Lower lobe of right lung (tissue), 2 donors: ENCODE results near the gene SMAD7. TPM values are rescaled to one million over a fixed set of nuclear protein-coding genes. Genes with fewer than 3 reads are reported as not detected.
A peak's percentile ranks its signal among the peaks of the same experiment; 100 is the strongest.

ENCODE experiments used
- ATAC-seq, 2 donors: fragments of 200-7000 bp; cut with Tn5 transposase; one replicate each; pipeline ENCODE4 v1.9.1; 2020 to 2022; ENCODE audit warnings: mild to moderate bottlenecking in 2 of 2, moderate library complexity in 2 of 2
- DNase-seq: peaks from one replicate; pipeline ENCODE4 v3.0.0-alpha.2; 2020
- H3K27ac ChIP-seq: fragments of 200-600 bp; one replicate; pipeline ENCODE4 v1.8.0; 2022
- H3K27me3 ChIP-seq: fragments of 200-600 bp; one replicate; pipeline ENCODE4 v1.8.0; 2022; ENCODE audit warnings: low read depth
- H3K36me3 ChIP-seq: fragments of 200-600 bp; one replicate; pipeline ENCODE4 v1.8.0; 2022; ENCODE audit warnings: mild to moderate bottlenecking
- H3K4me1 ChIP-seq: fragments of 200-600 bp; one replicate; pipeline ENCODE4 v1.8.0; 2022
- H3K4me3 ChIP-seq: fragments of 200-600 bp; one replicate; pipeline ENCODE4 v1.8.0; 2022; ENCODE audit warnings: mild to moderate bottlenecking
- H3K9me3 ChIP-seq: fragments of 200-600 bp; one replicate; pipeline ENCODE4 v1.8.0; 2022
- intact Hi-C: fragments of 100-400 bp; cut with DNase I; formaldehyde crosslinking; loops from one replicate; pipeline ENCODE4 v1.11.0; 2022
- total RNA-seq: library from RNA; stranded (reverse); fragmentation: NEBNext Ultra II Directional; extraction: Animal tissue kit (Norgen Biotek cat#: 25700); gene quantifications from one replicate; pipeline ENCODE4 v1.2.1, GENCODE V29; 2021
- TF ChIP-seq, protein P1 (sequence below): fragments of 200-600 bp; IDR thresholded peaks from one replicate; pipeline ENCODE4 v1.8.0; 2022; ENCODE audit warnings: antibody characterized with exemption, mild to moderate bottlenecking
- donor health status: DM: no; HTN: yes; CAD: no; lungs with severe emphysema.

The SMAD7 gene
- total RNA-seq, 1 donor from 2014 or later, result 63.4 TPM

DNA sequence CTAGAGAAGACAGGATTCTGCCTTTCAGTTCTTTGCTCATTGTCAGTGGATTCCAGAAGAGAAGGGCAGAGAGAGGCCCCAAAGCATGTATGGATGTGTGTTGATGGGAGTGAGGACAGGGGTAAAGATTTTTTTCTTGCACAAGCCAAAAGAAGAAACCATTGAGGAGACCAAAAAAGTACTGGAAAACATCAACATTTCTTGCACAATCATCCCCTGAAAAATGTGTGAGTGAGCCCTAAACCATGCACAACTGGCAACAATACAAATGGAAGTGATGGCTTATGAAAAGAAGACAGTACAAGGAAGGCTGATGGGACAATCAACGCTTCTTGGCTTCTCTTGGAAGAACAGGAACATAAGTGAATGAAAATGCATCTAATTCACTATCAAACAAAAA lies 5.6 kb upstream of the SMAD7 start:
- ATAC-seq, result no peak

DNA sequence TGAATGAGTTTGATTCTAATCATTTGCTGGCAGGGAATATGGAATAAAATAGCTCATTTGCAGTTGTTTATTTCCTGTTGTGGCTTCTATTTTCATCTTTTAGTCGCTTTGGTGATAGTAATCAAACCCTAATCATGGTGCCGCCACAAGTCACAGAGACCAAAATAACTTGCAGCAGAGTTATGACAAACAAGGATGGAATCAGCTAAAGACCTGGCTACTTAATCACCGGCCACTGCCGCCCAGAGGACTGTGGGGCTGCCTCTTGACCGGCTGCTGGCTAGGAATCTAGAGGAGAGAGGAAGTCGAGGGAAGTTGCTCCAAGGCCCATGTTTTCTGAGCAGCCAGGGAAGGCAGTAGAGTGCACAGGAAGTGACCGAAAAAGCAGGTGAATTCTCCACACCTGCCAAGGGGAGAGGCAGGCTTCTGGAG lies 5.1 kb upstream of the SMAD7 start:
- Histone ChIP-seq H3K4me1 (peaks cover 40% of the 10 kb centered on the region), H3K9me3 (no peaks in the 10 kb centered on the region), H3K4me3 (no peak overlapping the region)

More for the DNA sequence above, 5.6 kb upstream of the SMAD7 start:
- intact Hi-C loops, result no loop called here
- peak overlapping the region; percentile 80 for H3K27ac ChIP-seq
- H3K4me3 ChIP-seq, result no peak overlapping the region
- no peaks in the 10 kb centered on the region for H3K9me3 ChIP-seq
- H3K27me3 ChIP-seq, result no peaks in the 10 kb centered on the region
- TF ChIP-seq, protein P1, sequence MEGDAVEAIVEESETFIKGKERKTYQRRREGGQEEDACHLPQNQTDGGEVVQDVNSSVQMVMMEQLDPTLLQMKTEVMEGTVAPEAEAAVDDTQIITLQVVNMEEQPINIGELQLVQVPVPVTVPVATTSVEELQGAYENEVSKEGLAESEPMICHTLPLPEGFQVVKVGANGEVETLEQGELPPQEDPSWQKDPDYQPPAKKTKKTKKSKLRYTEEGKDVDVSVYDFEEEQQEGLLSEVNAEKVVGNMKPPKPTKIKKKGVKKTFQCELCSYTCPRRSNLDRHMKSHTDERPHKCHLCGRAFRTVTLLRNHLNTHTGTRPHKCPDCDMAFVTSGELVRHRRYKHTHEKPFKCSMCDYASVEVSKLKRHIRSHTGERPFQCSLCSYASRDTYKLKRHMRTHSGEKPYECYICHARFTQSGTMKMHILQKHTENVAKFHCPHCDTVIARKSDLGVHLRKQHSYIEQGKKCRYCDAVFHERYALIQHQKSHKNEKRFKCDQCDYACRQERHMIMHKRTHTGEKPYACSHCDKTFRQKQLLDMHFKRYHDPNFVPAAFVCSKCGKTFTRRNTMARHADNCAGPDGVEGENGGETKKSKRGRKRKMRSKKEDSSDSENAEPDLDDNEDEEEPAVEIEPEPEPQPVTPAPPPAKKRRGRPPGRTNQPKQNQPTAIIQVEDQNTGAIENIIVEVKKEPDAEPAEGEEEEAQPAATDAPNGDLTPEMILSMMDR, result no peak
- no peak for DNase-seq
- H3K36me3 ChIP-seq, result no peaks in the 10 kb centered on the region
- H3K4me1 ChIP-seq, result peaks cover 40% of the 10 kb centered on the region

DNA sequence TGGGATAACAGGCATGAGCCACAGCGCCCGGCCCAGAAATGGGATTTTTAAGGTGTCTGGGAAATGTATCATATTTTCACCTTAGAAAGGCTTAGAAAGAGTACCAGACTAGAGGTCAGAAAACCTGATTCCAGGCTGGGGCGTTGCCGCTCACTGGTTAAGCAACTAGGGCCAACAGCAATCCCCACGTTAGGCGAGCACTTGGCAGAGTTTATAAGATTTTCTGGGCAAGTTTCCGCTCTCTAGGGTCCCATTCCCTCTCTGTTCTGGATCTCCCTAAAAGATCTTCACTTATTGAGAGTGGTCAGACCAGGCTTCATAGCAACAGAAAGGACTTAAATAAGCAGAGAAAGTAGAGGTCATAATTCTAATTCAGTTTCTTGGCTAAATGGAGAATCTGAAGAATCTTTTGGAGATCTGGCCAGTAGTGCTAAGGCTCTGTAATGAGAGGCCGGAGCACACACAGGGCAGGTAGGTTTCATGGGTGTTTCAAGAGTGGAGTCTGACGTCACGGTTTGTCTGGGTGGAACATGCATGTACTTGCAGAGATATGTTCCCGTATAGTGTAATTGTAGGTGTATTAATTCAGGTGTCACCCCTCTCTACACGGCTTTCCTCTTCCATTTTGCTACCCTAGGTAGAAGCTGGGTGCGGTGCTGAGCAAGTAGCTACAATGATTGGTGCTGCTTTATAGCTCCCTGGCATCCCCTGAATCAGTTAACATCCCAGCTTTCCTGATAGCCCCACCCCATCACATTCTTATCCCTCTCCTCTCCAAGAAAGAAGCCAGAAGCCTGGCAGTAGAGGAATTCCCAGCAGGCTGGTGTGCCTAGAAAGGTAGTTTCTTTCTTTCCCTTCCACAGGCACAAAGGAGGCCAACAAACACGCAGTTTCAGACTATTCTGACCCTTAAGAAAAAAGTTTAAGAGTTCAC lies 4.4 kb upstream of the SMAD7 start:
- TF ChIP-seq, protein P1, result no peak
- no peak for ATAC-seq
- intact Hi-C loops, result no loop called here

More for the DNA sequence above, 5.1 kb upstream of the SMAD7 start:
- peak overlapping the region; percentile 80 for H3K27ac ChIP-seq
- ATAC-seq (peak; percentile 2 to 19), DNase-seq (peak; percentile 63)
- TF ChIP-seq, protein P1, result no peak
- H3K36me3 ChIP-seq, result no peaks in the 10 kb centered on the region
- no peaks in the 10 kb centered on the region for H3K27me3 ChIP-seq
- intact Hi-C loops, result no loop called here

DNA sequence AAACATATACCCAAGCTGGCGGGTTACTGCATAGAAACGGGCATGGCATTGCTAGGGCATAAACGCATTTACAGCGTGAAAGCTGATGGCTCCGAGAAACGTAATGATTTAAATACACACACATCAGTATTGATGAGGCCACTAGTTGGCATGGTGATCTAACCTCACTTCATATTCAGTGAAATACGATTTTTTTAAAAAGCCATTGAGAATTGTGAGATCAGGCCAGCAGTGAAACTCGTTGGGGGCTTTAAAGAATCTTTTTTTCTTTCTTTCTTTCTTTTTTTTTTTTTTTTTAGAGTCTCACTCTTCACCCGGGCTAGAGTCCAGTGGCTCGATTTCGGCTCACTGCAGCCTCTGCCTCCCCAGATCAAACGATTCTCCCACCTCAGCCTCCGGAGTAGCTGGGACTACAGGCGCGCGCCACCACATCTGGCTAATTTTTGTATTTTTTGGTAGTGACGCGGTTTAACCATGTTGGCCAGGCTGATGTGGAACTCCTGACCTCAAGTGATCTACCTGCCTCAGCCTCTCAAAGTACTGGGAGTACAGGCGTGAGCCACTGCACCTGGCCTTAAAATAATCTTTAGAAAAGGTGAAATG lies 2.4 kb upstream of the SMAD7 start:
- TF ChIP-seq, protein P1, result no peak
- DNase-seq (no peak), ATAC-seq (no peak)
- H3K4me3 ChIP-seq, result peak overlapping the region; percentile 90
- H3K36me3 ChIP-seq, result no peaks in the 10 kb centered on the region
- no peaks in the 10 kb centered on the region for H3K9me3 ChIP-seq
- H3K27ac ChIP-seq, result peak overlapping the region; percentile 99
- H3K27me3 ChIP-seq, result no peaks in the 10 kb centered on the region
- peaks cover 40% of the 10 kb centered on the region for H3K4me1 ChIP-seq
- intact Hi-C loops, result no loop called here

More for the DNA sequence above, 4.4 kb upstream of the SMAD7 start:
- Histone ChIP-seq H3K27ac (peak overlapping the region; percentile 80), H3K36me3 (no peaks in the 10 kb centered on the region), H3K4me1 (peaks cover 40% of the 10 kb centered on the region), H3K4me3 (no peak overlapping the region), H3K27me3 (no peaks in the 10 kb centered on the region), H3K9me3 (no peaks in the 10 kb centered on the region)
- DNase-seq, result peak; percentile 66

DNA sequence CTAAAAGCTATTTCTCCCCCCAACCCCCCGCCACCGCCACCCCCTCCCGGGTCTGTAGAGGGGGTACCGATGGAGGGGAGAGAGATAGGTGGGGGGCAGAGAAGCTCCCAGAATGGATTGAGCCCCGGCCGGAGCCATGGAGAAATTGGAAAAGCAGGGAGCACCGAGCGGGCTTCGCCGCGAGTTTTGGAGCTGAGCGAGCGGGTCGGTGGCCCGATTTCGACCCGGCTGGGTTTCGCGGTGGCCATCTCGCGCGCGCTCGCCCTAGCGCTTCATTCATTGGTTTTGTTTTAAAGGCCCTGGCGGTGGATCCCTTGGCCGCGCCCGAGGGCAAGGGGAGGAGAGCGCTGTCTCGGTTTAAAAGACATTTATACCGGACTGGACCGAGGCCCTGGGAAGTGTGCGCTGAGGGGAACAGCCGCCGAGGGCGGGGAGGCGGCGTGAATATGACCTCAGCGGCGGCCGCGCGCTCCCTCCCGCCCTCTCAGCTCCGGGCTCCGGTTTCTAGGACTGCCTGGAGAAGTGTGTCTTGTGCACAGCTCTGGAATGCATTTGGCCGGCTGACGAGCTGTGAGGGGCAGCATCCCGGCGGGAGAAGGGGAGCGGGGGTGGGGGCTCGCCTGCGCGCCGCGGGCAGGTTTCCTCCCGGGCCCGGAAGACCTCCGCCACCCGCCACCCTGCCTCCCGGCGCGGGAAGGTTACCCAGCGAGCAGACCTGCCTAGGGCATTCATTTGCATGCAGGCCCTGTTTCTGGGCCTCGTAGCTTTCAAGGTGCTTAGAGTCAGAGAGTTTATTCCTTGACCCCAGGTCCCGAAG lies 1.7 kb upstream of the SMAD7 start:
- TF ChIP-seq, protein P1, result no peak
- H3K4me3 ChIP-seq, result peak overlapping the region; percentile 90
- H3K4me1 ChIP-seq, result peaks cover 43% of the 10 kb centered on the region
- H3K36me3 ChIP-seq, result peaks cover under 1% of the 10 kb centered on the region
- peak overlapping the region; percentile 99 for H3K27ac ChIP-seq
- H3K27me3 ChIP-seq, result no peaks in the 10 kb centered on the region
- H3K9me3 ChIP-seq, result no peaks in the 10 kb centered on the region
- DNase-seq (peak; percentile 90), ATAC-seq (peak; percentile 83 to 85)
- intact Hi-C loops, result no loop called here
